ENCODE results near the gene IRAK3. TPM values are rescaled to one million over a fixed set of nuclear protein-coding genes. Genes with fewer than 3 reads are reported as not detected.
A peak's percentile ranks its signal among the peaks of the same experiment; 100 is the strongest.
"Not testable (repeated sequence)": the region's sequence is repeated elsewhere in the genome, so short reads cannot be mapped to it uniquely, and the experiment has no call there.

IRAK3 gene
- polyA plus RNA-seq, 10 donors = 2.7 to 8.0 (median 5.6) TPM

- DNase-seq = no peak
Observed at GRCh38 chr12:66210840-66211239, 21.8 kb downstream of the IRAK3 start.

DNA sequence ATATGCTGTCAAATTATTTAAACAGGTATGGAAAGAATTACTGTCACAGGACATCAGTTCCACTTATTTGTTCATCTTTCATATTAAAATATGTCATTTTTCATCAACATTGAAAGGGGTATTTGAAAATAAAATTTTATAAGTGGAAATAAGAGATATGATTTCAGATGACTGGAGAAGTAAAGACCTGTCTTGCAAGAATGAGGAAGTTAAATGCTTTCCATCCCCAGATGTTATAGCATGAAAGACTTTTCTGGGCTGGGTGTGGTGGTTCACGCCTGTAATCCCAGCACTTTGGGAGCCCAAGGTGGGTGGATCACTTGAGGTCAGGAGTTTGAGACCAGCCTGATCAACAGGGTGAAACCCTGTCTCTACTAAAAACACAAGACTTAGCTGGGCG lies 22.6 kb downstream of the IRAK3 start:
- not testable (repeated sequence) for DNase-seq

GRCh38 chr12:66213011-66213410 lies 24.0 kb downstream of the IRAK3 start:
- not testable (repeated sequence) for DNase-seq

GRCh38 chr12:66217342-66217917 lies 28.4 kb downstream of the IRAK3 start:
- DNase-seq = no peak

GRCh38 chr12:66228462-66228861 lies 39.4 kb downstream of the IRAK3 start:
- DNase-seq = no peak

GRCh38 chr12:66232263-66232662 lies 43.2 kb downstream of the IRAK3 start:
- no peak for DNase-seq

DNA sequence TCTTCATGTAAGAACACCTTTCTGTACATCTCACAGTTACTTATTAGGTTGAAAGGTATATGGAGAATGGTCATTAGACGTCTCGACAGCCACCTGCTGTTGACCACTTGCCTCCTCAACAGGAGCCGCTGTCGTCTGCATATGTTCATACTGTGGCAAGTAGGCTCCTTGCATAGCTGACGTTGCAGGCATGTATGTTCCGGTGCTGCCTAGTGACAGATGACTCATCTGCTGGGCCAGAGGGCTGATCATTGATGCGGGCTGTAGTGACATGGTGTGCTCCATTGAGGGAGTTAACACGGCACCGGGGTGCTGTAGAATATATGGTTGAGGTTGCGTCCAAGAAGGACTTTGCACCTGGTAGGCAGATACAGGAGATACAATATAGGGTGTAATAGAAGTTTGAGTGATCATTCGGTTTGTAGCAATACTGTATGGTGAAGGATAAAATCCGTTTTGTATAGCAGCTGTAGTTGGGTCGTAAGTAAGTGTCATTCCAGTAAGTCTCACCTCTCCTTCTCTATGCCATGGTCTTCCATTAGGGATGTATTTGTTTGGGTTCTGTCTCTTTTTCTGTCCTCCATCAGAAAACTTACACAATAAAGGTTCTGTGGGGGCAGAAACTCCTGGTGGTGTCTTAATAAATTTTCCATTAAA lies 45.2 kb downstream of the IRAK3 start:
- DNase-seq = peak in 2 of 3 donors; percentile 20 to 28

DNA sequence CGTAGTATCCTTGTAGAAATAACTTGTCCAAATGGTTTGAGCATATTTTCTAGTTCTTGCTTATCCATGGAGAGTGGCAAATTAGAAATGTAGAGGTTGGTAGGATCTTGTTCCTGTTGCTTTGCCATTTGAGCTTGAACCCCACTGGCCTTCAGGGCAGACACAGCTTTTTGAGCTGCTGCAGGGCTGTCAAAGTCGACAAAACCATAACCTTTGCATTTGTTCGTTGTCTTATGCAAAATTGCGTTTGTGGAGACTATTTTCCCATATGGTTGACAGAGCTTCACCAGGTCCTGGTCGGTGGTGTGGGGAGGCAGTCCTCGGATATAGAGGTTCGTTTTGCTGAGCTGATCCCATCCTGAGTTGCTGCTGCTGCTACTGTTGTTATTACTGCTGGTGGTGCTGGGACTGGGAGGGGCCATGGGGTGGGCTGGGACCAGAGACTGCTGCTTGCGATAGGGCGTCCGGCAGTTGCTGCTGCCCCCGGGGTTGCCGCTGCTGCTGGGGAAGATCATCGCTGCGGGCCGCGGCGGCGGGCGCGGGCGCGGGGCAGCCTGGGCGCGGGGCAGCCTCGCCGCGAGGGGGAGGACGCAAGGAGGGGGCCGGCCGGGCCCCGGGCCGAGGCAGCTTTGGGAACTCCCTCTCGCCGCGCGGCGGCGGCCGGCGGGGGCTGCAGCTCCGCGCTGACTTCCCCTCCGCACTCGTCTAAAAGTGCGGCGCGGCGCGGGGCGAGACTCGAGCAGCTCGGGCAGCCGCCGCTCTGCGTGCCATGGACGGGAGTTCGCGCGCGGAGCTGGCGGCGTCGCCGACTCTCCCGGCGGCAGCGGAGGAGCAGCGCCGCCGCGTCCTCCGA lies 46.0 kb downstream of the IRAK3 start:
- peak; percentile 26 to 82 (median 67) for DNase-seq

GRCh38 chr12:66235626-66236281 lies 46.7 kb downstream of the IRAK3 start:
- peak in 1 of 3 donors; percentile 42 for DNase-seq

DNA sequence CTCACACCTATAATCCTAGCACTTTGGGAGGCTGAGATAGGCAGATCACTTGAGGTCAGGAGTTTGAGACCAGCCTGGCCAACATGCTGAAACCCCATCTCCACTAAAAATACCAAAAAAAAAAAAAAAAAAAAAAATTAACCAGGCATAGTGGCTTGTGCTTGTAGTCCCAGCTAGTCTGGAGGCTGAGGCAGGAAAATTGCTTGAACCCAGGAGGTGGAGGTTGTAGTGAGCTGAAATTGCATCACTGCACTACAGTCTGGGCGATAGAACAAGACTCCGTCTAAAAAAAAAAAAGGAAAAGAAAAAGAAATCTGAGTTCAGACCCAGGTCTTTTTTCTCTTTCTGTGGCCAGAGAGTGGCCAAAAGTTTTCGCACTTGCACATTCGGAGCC lies 47.3 kb downstream of the IRAK3 start:
- not testable (repeated sequence) for DNase-seq

GRCh38 chr12:66236969-66237368 lies 48.0 kb downstream of the IRAK3 start:
- no peak for DNase-seq

DNA sequence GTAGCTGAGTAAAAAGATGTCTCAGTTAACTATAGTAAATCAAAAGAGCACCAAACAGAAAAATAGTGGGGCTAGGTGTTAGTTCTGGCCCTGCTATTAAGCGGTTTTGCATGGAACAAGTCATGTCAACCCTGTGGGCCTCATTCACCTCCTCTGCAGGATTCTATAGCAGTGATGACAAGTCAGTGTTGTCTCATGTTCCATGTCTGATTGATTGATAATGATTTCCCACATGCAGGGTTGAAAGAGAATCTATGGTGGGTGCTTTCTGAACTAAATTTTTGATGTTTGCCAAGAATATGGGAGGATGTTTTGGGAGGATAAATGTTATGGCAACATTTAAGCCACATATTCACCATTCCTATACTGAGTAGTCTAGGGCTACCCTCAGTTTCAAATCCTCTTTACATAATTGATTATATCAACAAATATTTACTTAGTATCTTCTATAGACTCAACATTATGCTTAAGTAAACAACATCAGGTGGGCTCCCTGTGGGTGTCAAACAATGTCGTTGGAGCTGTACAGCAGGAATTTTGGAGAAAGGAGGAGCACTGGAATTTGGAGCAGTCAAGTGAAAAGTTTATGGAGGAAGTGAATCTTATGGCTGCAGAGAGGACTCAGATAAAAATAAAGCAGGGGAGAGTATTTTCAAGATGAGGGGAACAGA lies 48.6 kb downstream of the IRAK3 start:
- DNase-seq = no peak

GRCh38 chr12:66239295-66239694 lies 50.3 kb downstream of the IRAK3 start:
- no peak for DNase-seq

DNA sequence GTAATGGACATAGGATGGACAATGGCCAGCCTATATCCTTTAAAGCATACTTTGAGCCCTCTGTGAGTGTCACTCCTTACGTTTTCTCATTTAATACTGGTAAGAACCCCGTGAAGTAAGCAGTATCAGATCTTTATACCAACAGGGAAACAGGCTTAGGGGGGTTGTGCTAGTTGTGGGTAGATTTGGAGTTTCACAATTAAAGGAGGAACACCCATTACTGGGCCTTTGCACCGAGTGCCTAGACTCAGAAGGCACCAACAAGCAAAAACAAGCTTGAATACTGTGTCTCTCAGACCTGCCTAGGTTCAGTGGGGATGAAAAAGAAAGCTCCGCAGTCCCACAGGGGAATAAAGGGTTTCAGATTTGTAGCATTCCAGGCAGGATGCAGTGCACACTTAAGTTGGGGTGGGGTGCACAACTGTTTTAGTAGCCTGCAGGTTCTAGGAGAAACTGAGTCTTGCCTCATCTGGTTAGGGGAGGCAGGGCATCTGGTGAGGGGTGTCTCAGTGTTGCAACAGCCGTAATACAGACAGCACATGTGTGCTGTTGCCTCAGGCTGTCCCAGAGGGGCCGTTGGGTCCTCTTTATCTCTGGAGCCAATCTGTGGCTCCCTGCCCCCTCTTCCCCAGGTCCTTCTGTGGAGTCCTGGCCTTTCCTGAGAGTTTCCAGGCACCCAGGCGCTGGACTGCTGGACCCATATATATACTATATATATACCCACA lies 51.2 kb downstream of the IRAK3 start:
- DNase-seq = no peak

DNA sequence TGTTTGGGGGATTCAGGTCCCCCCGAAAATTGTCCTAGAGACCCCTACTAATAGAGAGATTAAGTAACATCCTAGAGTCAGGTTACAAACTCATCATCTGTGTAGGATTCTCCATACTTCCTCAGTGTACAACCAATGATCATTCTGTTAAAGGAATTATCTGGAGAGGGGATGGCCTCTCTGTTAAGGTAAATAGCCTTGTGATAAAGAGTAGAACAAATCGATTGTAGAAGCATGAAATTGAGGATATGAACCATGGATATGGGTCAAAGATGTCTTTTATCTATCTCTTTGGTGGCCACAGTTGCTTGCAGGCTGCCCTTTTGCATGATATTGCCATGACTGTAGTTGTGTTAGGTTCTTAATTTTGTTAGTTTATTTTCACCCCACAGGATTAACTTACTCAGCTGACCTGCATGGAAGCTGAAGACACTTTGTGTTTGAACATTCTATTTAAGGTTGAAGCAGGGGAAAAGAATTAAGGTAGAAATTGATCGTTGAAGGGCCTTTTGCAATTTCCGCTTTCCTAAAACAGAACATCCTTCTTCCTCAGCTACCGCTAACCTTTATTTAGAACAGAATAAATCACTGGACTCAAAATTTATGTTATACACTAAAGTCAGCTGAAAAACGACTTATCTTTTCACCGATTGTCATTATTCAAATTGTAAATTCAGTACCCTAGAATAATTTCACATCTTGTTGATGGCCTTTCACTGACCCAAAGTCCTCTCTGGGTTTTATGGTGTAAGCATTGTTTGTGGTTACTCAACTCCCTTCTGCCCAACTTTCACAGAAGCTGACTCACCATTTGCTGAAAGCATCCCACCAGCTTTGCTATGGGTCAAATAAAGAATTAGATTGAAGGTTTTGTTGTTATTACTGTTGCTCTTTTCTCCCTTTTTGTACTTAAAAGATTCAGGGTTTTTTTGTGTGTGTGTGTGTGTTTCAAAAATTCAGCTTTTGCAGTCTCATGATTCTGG lies 52.3 kb downstream of the IRAK3 start:
- peak in 1 of 3 donors; percentile 46 for DNase-seq

DNA sequence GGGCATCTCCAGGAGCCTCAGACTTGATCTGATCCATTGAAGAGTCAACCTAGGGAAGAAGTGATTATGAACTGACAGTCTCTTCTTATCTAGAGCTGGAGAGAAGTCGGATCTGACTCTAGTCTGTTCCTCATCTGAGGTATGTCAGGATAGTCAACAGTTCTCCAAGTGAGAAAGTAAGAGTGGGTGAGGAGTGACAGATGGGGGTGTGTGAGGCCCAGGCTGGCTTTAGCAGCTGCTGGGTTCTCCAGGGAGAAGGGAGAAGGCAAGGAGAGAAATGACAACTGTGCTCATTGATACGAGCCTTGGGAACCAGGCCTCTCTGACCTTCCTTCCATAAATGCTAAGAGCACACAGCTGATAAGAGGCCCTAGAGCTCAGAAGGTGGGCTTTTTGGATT lies 53.3 kb downstream of the IRAK3 start:
- DNase-seq = no peak

DNA sequence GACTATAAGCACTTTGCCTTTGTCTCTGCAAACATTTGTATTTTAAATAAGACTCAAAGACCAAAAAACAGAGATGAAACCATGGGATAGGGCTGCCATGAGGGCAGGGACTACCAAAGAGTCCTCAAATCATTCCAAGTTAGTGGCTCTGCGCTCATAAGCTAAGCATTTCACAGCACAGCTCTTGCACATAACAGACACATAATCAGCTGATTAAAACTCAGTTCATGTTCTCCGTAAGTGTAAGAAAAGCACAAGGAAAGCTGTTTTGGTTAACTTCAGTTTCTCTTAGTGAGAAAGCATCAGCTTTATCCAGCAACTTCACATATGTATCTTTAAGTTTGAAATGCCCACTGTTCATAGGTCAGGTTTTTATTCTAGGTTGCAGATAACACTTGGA lies 54.9 kb downstream of the IRAK3 start:
- no peak for DNase-seq

DNA sequence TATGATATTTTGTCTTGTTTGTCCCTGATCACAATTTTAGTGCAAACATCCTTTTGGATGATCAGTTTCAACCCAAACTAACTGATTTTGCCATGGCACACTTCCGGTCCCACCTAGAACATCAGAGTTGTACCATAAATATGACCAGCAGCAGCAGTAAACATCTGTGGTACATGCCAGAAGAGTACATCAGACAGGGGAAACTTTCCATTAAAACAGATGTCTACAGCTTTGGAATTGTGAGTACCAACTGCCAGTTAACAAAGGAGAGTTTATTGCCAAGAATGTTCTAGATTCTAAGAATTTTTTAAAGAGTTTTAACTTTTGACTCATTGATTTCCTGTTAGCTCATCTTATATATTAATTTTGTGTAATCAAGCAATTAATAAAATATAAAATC lies 55.4 kb downstream of the IRAK3 start:
- DNase-seq = no peak

DNA sequence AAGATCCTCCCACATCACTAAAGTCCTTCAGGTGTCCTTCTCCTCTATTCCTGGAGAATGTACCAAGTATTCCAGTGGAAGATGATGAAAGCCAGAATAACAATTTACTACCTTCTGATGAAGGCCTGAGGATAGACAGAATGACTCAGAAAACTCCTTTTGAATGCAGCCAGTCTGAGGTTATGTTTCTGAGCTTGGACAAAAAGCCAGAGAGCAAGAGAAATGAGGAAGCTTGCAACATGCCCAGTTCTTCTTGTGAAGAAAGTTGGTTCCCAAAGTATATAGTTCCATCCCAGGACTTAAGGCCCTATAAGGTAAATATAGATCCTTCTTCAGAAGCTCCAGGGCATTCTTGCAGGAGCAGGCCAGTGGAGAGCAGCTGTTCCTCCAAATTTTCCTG lies 58.7 kb downstream of the IRAK3 start:
- no peak for DNase-seq

GRCh38 chr12:66251049-66251448 lies 62.0 kb downstream of the IRAK3 start:
- no peak for DNase-seq

Data from muscle of back (tissue), 11 donors.